ENCODE measurements around the gene TASOR.

DNA sequence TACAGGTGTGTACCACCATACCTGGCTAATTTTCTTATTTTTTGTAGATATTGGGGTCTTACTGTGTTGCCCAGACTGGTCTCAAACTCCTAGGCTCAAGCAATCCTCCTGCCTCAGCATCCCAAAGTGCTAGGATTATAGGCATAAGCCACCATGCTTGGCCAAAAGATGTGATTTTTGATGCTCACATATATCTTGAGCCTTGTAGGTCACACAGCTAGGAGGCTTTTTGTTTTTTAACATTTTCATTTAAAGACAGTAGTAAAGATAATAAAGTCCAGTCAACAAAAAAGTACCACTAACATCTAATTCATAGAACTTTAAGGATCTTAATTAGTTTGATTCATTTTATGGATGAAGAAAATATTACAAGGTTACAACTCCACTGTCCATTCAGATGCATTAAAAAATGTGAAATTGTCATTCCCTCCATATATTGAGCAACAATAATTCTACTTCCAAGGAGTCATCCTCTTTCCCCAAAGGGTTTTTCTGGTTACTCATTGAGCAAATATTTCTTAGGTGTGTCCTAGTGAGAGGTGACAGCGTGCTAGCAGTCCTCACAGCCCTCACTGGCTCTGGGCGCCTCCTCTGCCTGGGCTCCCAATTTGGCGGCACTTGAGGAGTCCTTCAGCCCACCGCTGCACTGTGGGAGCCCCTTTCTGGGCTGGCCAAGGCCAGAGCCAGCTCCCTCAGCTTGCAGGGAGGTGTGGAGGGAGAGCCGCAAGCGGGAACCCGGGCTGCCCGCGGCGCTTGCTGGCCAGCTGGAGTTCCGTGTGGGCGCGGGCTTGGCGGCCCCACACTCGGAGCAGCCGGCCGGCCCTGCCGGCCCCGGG, 8.3 kb upstream of the TASOR start:
- TF ChIP-seq CTCF (IDR thresholded peaks at IDR 0.05; ENCODE audit: insufficient read depth, low read length, poor library complexity, severe bottlenecking) (no peak), EZH2phosphoT487 (conservative IDR thresholded peaks at IDR 0.05; ENCODE audit: low read length) (no peak)
